Keratinocyte (primary cell): ENCODE results near the gene GNG3. TPM values are rescaled to one million over a fixed set of nuclear protein-coding genes. Genes with fewer than 3 reads are reported as not detected.
A peak's percentile ranks its signal among the peaks of the same experiment; 100 is the strongest.

Experiments
- DNase-seq: peaks from one replicate; pipeline ENCODE4 v3.0.0-alpha.2; 2011; ENCODE audit warnings: low read depth, missing footprints, low spot score
- FAIRE-seq: peaks from 2 replicates; lab custom pipeline; 2011; peaks lifted over from hg19 to GRCh38; lab: Jason Lieb, UNC
- H2AFZ ChIP-seq: 2 replicates; pipeline ENCODE4 v1.6.0; 2012; ENCODE audit warnings: low read length, control low read depth, inconsistent platforms; ENCODE audit not compliant: control insufficient read depth
- H3K27ac ChIP-seq: 2 replicates; pipeline ENCODE4 v1.5.1; 2011; ENCODE audit warnings: low read length; ENCODE audit not compliant: control insufficient read depth, insufficient read depth
- H3K27me3 ChIP-seq: 3 replicates; pipeline ENCODE4 v1.6.0; 2011; ENCODE audit warnings: low read length; ENCODE audit not compliant: control insufficient read depth, insufficient read depth; ENCODE audit errors: extremely low read depth
- H3K36me3 ChIP-seq, 2 experiments: 2 replicates in 1 of 2; 3 replicates in 1 of 2; pipeline ENCODE4 v1.5.1; 2011; ENCODE audit warnings: low read length in 2 of 2, mild to moderate bottlenecking in 1 of 2; ENCODE audit not compliant: control insufficient read depth in 2 of 2, insufficient read depth in 2 of 2; ENCODE audit errors: extremely low read depth in 1 of 2
- H3K4me1 ChIP-seq: 3 replicates; pipeline ENCODE4 v1.5.1; 2011; ENCODE audit warnings: low read length; ENCODE audit not compliant: control insufficient read depth, insufficient read depth; ENCODE audit errors: extremely low read depth
- H3K4me2 ChIP-seq: 3 replicates; pipeline ENCODE4 v1.6.0; 2011; ENCODE audit warnings: low read depth, low read length; ENCODE audit not compliant: control insufficient read depth, insufficient read depth; ENCODE audit errors: extremely low read depth
- H3K4me3 ChIP-seq, 3 experiments: fragments of 200-600 bp in 1 of 3; sonication (generic) in 1 of 3; 2 replicates in 2 of 3; 3 replicates in 1 of 3; pipeline ENCODE4 v1.5.1; 2011 to 2016; ENCODE audit warnings: low read length in 3 of 3, mild to moderate bottlenecking in 3 of 3, control low read depth in 2 of 3, inconsistent platforms in 1 of 3, low read depth in 1 of 3, mixed read lengths in 1 of 3, mixed run types in 1 of 3, moderate library complexity in 1 of 3; ENCODE audit not compliant: control insufficient read depth in 2 of 3, insufficient read depth in 2 of 3; ENCODE audit errors: extremely low read depth in 1 of 3
- H3K79me2 ChIP-seq: 2 replicates; pipeline ENCODE4 v1.6.0; 2012; ENCODE audit warnings: low read length; ENCODE audit not compliant: control insufficient read depth, insufficient read depth
- H3K9ac ChIP-seq: 3 replicates; pipeline ENCODE4 v1.6.0; 2011; ENCODE audit warnings: low read length; ENCODE audit not compliant: control insufficient read depth, insufficient read depth; ENCODE audit errors: extremely low read depth
- H3K9me1 ChIP-seq: 3 replicates; pipeline ENCODE4 v1.6.0; 2011; ENCODE audit warnings: low read length; ENCODE audit not compliant: control insufficient read depth, insufficient read depth; ENCODE audit errors: extremely low read depth
- H3K9me3 ChIP-seq: 2 replicates; pipeline ENCODE4 v1.5.1; 2012; ENCODE audit warnings: low read depth, low read length; ENCODE audit not compliant: control insufficient read depth
- H4K20me1 ChIP-seq: 3 replicates; pipeline ENCODE4 v1.6.0; 2011; ENCODE audit warnings: low read length; ENCODE audit not compliant: control insufficient read depth, insufficient read depth; ENCODE audit errors: extremely low read depth
- EZH2 ChIP-seq: IDR thresholded peaks from one replicate; pipeline ENCODE4 v1.6.1; 2012; ENCODE audit warnings: inconsistent platforms, mild to moderate bottlenecking, low read length, moderate library complexity
- dilution Hi-C: fragments of 300-500 bp; cut with MboI; formaldehyde crosslinking; loops from one replicate; pipeline ENCODE4 v1.7.0; 2020; ENCODE audit warnings: low sequenced_read_pairs; ENCODE audit not compliant: extremely low pct_ligation_motif_present
- polyA plus RNA-seq, 5 experiments: library from polyadenylated mRNA; depleted of rRNA in 3 of 5; stranded (reverse) in 3 of 5; stranded (forward) in 1 of 5; unstranded in 1 of 5; fragments of >200 nt; gene quantifications; 1 replicate in 1 of 5; 2 replicates in 3 of 5; 3 replicates in 1 of 5; pipeline versions ENCODE4 v1.2.1 to v1.2.3, GENCODE V29; 2011 to 2012; ENCODE audit warnings: missing spikeins in 2 of 5, low read depth in 1 of 5, low replicate concordance in 1 of 5
- TF ChIP-seq, protein P1 (sequence below), 3 experiments: IDR thresholded peaks in 1 of 3; conservative IDR thresholded peaks in 1 of 3; optimal IDR thresholded peaks in 1 of 3; 2 replicates in 2 of 3; 3 replicates in 1 of 3; pipeline versions ENCODE3 to v1.5.1; 2011; ENCODE audit warnings: low read length in 3 of 3, mild to moderate bottlenecking in 3 of 3, moderate library complexity in 2 of 3, control low read depth in 1 of 3, inconsistent platforms in 1 of 3; ENCODE audit not compliant: insufficient read depth in 2 of 3; ENCODE audit errors: extremely low read depth in 1 of 3

GNG3 gene
- polyA plus RNA-seq, 1 donor (not counting 4 experiments of a cell fraction or from before 2014, with no cell fraction given): not detected

DNA sequence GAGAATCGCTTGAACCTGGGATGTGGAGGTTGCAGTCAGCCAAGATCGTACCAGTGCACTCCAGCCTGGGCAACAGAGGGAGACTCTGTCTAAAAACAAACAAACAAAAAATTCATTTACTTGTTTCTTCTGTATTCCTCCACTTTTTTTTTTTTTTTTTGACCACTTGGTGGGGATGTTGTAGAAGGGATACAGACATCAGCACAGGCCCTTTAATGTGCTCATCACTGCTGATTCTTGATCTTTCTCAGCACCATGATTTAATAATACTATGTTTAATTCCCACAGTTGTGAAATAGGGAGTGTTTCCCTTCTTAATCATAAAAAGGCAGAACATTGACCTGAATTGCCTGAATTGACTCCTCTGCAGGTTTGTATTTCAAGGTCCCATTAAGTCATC lies 25.4 kb downstream of the GNG3 start:
- no peak overlapping the region for H3K27ac ChIP-seq
- H3K27me3 ChIP-seq: no peaks in the 10 kb centered on the region
- peaks cover 8 to 9% of the 10 kb centered on the region in 2 experiments for H3K36me3 ChIP-seq
- no peak overlapping the region for H3K4me3 ChIP-seq
- dilution Hi-C loops: no loop called here
- H3K9me3 ChIP-seq: no peaks in the 10 kb centered on the region
- FAIRE-seq (no peak), DNase-seq (no peak)
- TF ChIP-seq EZH2: no peak
- TF ChIP-seq, protein P1, sequence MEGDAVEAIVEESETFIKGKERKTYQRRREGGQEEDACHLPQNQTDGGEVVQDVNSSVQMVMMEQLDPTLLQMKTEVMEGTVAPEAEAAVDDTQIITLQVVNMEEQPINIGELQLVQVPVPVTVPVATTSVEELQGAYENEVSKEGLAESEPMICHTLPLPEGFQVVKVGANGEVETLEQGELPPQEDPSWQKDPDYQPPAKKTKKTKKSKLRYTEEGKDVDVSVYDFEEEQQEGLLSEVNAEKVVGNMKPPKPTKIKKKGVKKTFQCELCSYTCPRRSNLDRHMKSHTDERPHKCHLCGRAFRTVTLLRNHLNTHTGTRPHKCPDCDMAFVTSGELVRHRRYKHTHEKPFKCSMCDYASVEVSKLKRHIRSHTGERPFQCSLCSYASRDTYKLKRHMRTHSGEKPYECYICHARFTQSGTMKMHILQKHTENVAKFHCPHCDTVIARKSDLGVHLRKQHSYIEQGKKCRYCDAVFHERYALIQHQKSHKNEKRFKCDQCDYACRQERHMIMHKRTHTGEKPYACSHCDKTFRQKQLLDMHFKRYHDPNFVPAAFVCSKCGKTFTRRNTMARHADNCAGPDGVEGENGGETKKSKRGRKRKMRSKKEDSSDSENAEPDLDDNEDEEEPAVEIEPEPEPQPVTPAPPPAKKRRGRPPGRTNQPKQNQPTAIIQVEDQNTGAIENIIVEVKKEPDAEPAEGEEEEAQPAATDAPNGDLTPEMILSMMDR (optimal IDR thresholded peaks at IDR 0.05 in 1 of 3, IDR thresholded peaks at IDR 0.05 in 1 of 3, conservative IDR thresholded peaks at IDR 0.05 in 1 of 3; ENCODE audit: extremely low read depth in 1 of 3, insufficient read depth in 2 of 3, low read length in 3 of 3): peak in 1 of 3 experiments; percentile 9
- no peaks in the 10 kb centered on the region for H3K9me1 ChIP-seq
- H3K79me2 ChIP-seq: peaks cover 38% of the 10 kb centered on the region
- no peak overlapping the region for H2AFZ ChIP-seq
- H3K4me1 ChIP-seq: peaks cover 14% of the 10 kb centered on the region
- H3K4me2 ChIP-seq: no peak overlapping the region
- no peaks in the 10 kb centered on the region for H4K20me1 ChIP-seq
- no peak overlapping the region for H3K9ac ChIP-seq

DNA sequence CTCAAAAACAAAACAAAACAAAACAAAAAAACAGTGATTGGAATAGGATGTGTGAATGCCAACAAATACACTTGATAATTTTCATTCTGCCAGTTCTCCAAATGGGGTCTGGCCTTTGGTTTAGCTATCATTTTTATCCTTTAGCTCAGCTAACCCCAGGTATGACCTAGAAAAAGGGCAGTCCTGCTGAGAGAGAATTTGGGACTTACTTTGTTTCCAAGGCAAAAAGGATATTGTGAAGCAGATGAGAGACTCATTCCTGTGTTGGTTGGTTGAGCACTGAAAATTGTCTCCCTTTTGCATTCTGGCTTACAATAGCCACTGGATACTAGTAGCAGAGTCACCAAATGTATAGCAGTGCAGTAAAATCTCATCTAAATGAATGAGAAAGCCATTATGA lies 29.7 kb downstream of the GNG3 start:
- H3K4me1 ChIP-seq: no peaks in the 10 kb centered on the region
- H3K36me3 ChIP-seq: peaks cover 7 to 14% of the 10 kb centered on the region in 2 experiments
- H3K27ac ChIP-seq: no peak overlapping the region
- no peaks in the 10 kb centered on the region for H4K20me1 ChIP-seq
- no peak for DNase-seq
- no peaks in the 10 kb centered on the region for H3K9me1 ChIP-seq
- dilution Hi-C loops: no loop called here
- H3K9ac ChIP-seq: no peak overlapping the region
- peaks cover 9% of the 10 kb centered on the region for H3K79me2 ChIP-seq
- H3K27me3 ChIP-seq: no peaks in the 10 kb centered on the region
- TF ChIP-seq, protein P1 (optimal IDR thresholded peaks at IDR 0.05 in 1 of 3, IDR thresholded peaks at IDR 0.05 in 1 of 3, conservative IDR thresholded peaks at IDR 0.05 in 1 of 3; ENCODE audit: extremely low read depth in 1 of 3, insufficient read depth in 2 of 3, low read length in 3 of 3): no peak
- no peak for TF ChIP-seq EZH2
- no peak for FAIRE-seq
- no peak overlapping the region for H3K4me3 ChIP-seq
- no peak overlapping the region for H2AFZ ChIP-seq
- H3K9me3 ChIP-seq: no peaks in the 10 kb centered on the region
- H3K4me2 ChIP-seq: no peak overlapping the region
